ENCODE data around the gene HIF3A. TPM values are rescaled to one million over a fixed set of nuclear protein-coding genes. Genes with fewer than 3 reads are reported as not detected.
A peak's percentile ranks its signal among the peaks of the same experiment; 100 is the strongest.

The HIF3A gene
- total RNA-seq, 5 donors from 2014 or later (not counting 1 experiment from before 2014, with no cell fraction given): 0.13 to 0.76 (median 0.26) TPM; not detected in 2

- no peak overlapping the region for H3K4me3 Mint-ChIP-seq
- WGBS (ENCODE audit: insufficient coverage): 100% methylated on average over 2 of the region's 6 CpGs
- H3K4me3 ChIP-seq (ENCODE audit: control insufficient read depth in 1 of 2, extremely low read depth in 1 of 2, low read length in 1 of 2): no peak overlapping the region
- H3K36me3 Mint-ChIP-seq: no peaks in the 10 kb centered on the region
- peaks cover 4% of the 10 kb centered on the region in 2 donors for H3K27me3 Mint-ChIP-seq
- ChIA-PET CTCF (no interaction called here), POLR2A (no interaction called here)
- no peak overlapping the region for H3K27ac Mint-ChIP-seq
- DNase-seq (no peak), ATAC-seq (replicated peaks in 1 of 4) (no peak)
- H3K9me3 Mint-ChIP-seq: peaks cover 4 to 10% (median 5%) of the 10 kb centered on the region in 3 donors
- H3K4me1 ChIP-seq (ENCODE audit: control insufficient read depth in 1 of 2, extremely low read depth in 1 of 2, insufficient read depth in 2 of 2, low read length in 2 of 2): no peaks in the 10 kb centered on the region
- no peaks in the 10 kb centered on the region for H3K36me3 ChIP-seq (ENCODE audit: control insufficient read depth in 2 of 2, extremely low read depth in 1 of 2, insufficient read depth in 1 of 2, low read length in 1 of 2)
- H3K27me3 ChIP-seq (replicated peaks in 1 of 2; ENCODE audit: control insufficient read depth in 2 of 2, extremely low read depth in 1 of 2, insufficient read depth in 2 of 2, low read length in 1 of 2): peaks cover 0 to 22% of the 10 kb centered on the region in 2 experiments
- no peaks in the 10 kb centered on the region for H3K4me1 Mint-ChIP-seq
- H3K9me3 ChIP-seq: peaks cover 2% of the 10 kb centered on the region
- H3K27ac ChIP-seq (ENCODE audit: low read length): no peak overlapping the region
Observed at GRCh38 chr19:46288896-46289588, 7.8 kb upstream of the HIF3A start.

GRCh38 chr19:46289724-46290619 is 6.9 kb upstream of the HIF3A start:
- Mint-ChIP-seq H3K4me3 (no peak overlapping the region), H3K27me3 (peaks cover 10 to 13% of the 10 kb centered on the region in 2 donors), H3K36me3 (no peaks in the 10 kb centered on the region), H3K9me3 (peaks cover 4 to 10% (median 5%) of the 10 kb centered on the region in 3 donors), H3K4me1 (no peaks in the 10 kb centered on the region), H3K27ac (no peak overlapping the region)
- ATAC-seq (replicated peaks in 1 of 4) (no peak), DNase-seq (no peak)
- Histone ChIP-seq H3K9me3 (peaks cover 2% of the 10 kb centered on the region), H3K4me1 (ENCODE audit: control insufficient read depth in 1 of 2, extremely low read depth in 1 of 2, insufficient read depth in 2 of 2, low read length in 2 of 2) (no peaks in the 10 kb centered on the region), H3K4me3 (ENCODE audit: control insufficient read depth in 1 of 2, extremely low read depth in 1 of 2, low read length in 1 of 2) (no peak overlapping the region), H3K27ac (ENCODE audit: low read length) (no peak overlapping the region), H3K36me3 (ENCODE audit: control insufficient read depth in 2 of 2, extremely low read depth in 1 of 2, insufficient read depth in 1 of 2, low read length in 1 of 2) (no peaks in the 10 kb centered on the region), H3K27me3 (replicated peaks in 1 of 2; ENCODE audit: control insufficient read depth in 2 of 2, extremely low read depth in 1 of 2, insufficient read depth in 2 of 2, low read length in 1 of 2) (peaks cover 0 to 25% of the 10 kb centered on the region in 2 experiments)
- ChIA-PET CTCF (no interaction called here), POLR2A (no interaction called here)
- WGBS (ENCODE audit: insufficient coverage): 78% methylated on average over 3 of the region's 4 CpGs

GRCh38 chr19:46291829-46292228 is 5.0 kb upstream of the HIF3A start:
- Mint-ChIP-seq H3K27ac (no peak overlapping the region), H3K4me3 (no peak overlapping the region), H3K36me3 (no peaks in the 10 kb centered on the region), H3K9me3 (peaks cover 4 to 10% (median 5%) of the 10 kb centered on the region in 3 donors), H3K4me1 (peaks cover 0 to 8% (median 2%) of the 10 kb centered on the region in 3 donors), H3K27me3 (peaks cover 25 to 31% of the 10 kb centered on the region in 2 donors)
- no peak overlapping the region for H3K4me3 ChIP-seq (ENCODE audit: control insufficient read depth in 1 of 2, extremely low read depth in 1 of 2, low read length in 1 of 2)
- H3K9me3 ChIP-seq: peaks cover 2% of the 10 kb centered on the region
- POLR2A ChIA-PET: interaction anchor here in 1 of 2 donors (0.7 kb wide), 1 partner anchor 1495 kb away, joined by 7 read pairs; no protein-coding TSS in a partner anchor
- H3K27me3 ChIP-seq (replicated peaks in 1 of 2; ENCODE audit: control insufficient read depth in 2 of 2, extremely low read depth in 1 of 2, insufficient read depth in 2 of 2, low read length in 1 of 2): peaks cover 0 to 43% of the 10 kb centered on the region in 2 experiments
- no peak overlapping the region for H3K27ac ChIP-seq (ENCODE audit: low read length)
- ATAC-seq (replicated peaks in 1 of 4) (no peak), DNase-seq (no peak)
- no peaks in the 10 kb centered on the region for H3K36me3 ChIP-seq (ENCODE audit: control insufficient read depth in 2 of 2, extremely low read depth in 1 of 2, insufficient read depth in 1 of 2, low read length in 1 of 2)
- CTCF ChIA-PET: no interaction called here
- H3K4me1 ChIP-seq (ENCODE audit: control insufficient read depth in 1 of 2, extremely low read depth in 1 of 2, insufficient read depth in 2 of 2, low read length in 2 of 2): peaks cover 0 to 4% of the 10 kb centered on the region in 2 experiments

GRCh38 chr19:46294494-46294893 is 2.3 kb upstream of the HIF3A start:
- ChIA-PET POLR2A (no interaction called here), CTCF (no interaction called here)
- H3K36me3 Mint-ChIP-seq: no peaks in the 10 kb centered on the region
- H3K36me3 ChIP-seq (ENCODE audit: control insufficient read depth in 2 of 2, extremely low read depth in 1 of 2, insufficient read depth in 1 of 2, low read length in 1 of 2): no peaks in the 10 kb centered on the region
- H3K4me1 ChIP-seq (ENCODE audit: control insufficient read depth in 1 of 2, extremely low read depth in 1 of 2, insufficient read depth in 2 of 2, low read length in 2 of 2): peaks cover 0 to 8% of the 10 kb centered on the region in 2 experiments
- peaks cover 4 to 8% (median 5%) of the 10 kb centered on the region in 3 donors for H3K9me3 Mint-ChIP-seq
- H3K4me3 Mint-ChIP-seq: no peak overlapping the region
- peaks cover 0 to 62% of the 10 kb centered on the region in 2 experiments for H3K27me3 ChIP-seq (replicated peaks in 1 of 2; ENCODE audit: control insufficient read depth in 2 of 2, extremely low read depth in 1 of 2, insufficient read depth in 2 of 2, low read length in 1 of 2)
- no peak overlapping the region for H3K27ac ChIP-seq (ENCODE audit: low read length)
- 100% methylated on average over 1 of the region's 6 CpGs for WGBS (ENCODE audit: insufficient coverage)
- peaks cover 26 to 33% of the 10 kb centered on the region in 2 donors for H3K27me3 Mint-ChIP-seq
- peaks cover under 1% of the 10 kb centered on the region for H3K9me3 ChIP-seq
- DNase-seq: no peak
- no peak overlapping the region for H3K4me3 ChIP-seq (ENCODE audit: control insufficient read depth in 1 of 2, extremely low read depth in 1 of 2, low read length in 1 of 2)
- ATAC-seq (replicated peaks in 1 of 4): no peak
- peaks cover 0 to 8% (median 2%) of the 10 kb centered on the region in 3 donors for H3K4me1 Mint-ChIP-seq
- H3K27ac Mint-ChIP-seq: no peak overlapping the region

GRCh38 chr19:46295401-46296201 is 1.2 kb upstream of the HIF3A start:
- Histone ChIP-seq H3K27ac (ENCODE audit: low read length) (no peak overlapping the region), H3K9me3 (no peaks in the 10 kb centered on the region), H3K4me1 (ENCODE audit: control insufficient read depth in 1 of 2, extremely low read depth in 1 of 2, insufficient read depth in 2 of 2, low read length in 2 of 2) (peaks cover 0 to 8% of the 10 kb centered on the region in 2 experiments), H3K4me3 (ENCODE audit: control insufficient read depth in 1 of 2, extremely low read depth in 1 of 2, low read length in 1 of 2) (no peak overlapping the region), H3K27me3 (replicated peaks in 1 of 2; ENCODE audit: control insufficient read depth in 2 of 2, extremely low read depth in 1 of 2, insufficient read depth in 2 of 2, low read length in 1 of 2) (peaks cover 0 to 59% of the 10 kb centered on the region in 2 experiments), H3K36me3 (ENCODE audit: control insufficient read depth in 2 of 2, extremely low read depth in 1 of 2, insufficient read depth in 1 of 2, low read length in 1 of 2) (no peaks in the 10 kb centered on the region)
- no peak overlapping the region for H3K27ac Mint-ChIP-seq
- peaks cover 30 to 33% of the 10 kb centered on the region in 2 donors for H3K27me3 Mint-ChIP-seq
- ATAC-seq (replicated peaks in 1 of 4) (no peak), DNase-seq (no peak)
- POLR2A ChIA-PET: interaction anchor here in 1 of 2 donors (0.8 kb wide), 1 partner anchor 140 kb away, joined by 5 read pairs; no protein-coding TSS in a partner anchor
- no peaks in the 10 kb centered on the region for H3K36me3 Mint-ChIP-seq
- CTCF ChIA-PET: interaction anchor here in 1 of 2 donors (0.5 kb wide), 1 partner anchor 427 kb away, joined by 7 read pairs; no protein-coding TSS in a partner anchor
- H3K9me3 Mint-ChIP-seq: no peaks in the 10 kb centered on the region
- peak overlapping the region in 1 of 3 donors; percentile 6 for H3K4me3 Mint-ChIP-seq
- 63% methylated on average over 2 of the region's 5 CpGs for WGBS (ENCODE audit: insufficient coverage)
- H3K4me1 Mint-ChIP-seq: peaks cover 0 to 8% (median 2%) of the 10 kb centered on the region in 3 donors

- no peak overlapping the region for H3K27ac ChIP-seq (ENCODE audit: low read length)
- ATAC-seq (replicated peaks in 1 of 4) (no peak), DNase-seq (no peak)
- POLR2A ChIA-PET: interaction anchor here in 1 of 2 donors (0.8 kb wide), 1 partner anchor 139 kb away, joined by 5 read pairs; no protein-coding TSS in a partner anchor
- peak overlapping the region in 1 of 3 donors; percentile 6 for H3K4me3 Mint-ChIP-seq
- peaks cover 0 to 62% of the 10 kb centered on the region in 2 experiments for H3K27me3 ChIP-seq (replicated peaks in 1 of 2; ENCODE audit: control insufficient read depth in 2 of 2, extremely low read depth in 1 of 2, insufficient read depth in 2 of 2, low read length in 1 of 2)
- no peaks in the 10 kb centered on the region for H3K9me3 Mint-ChIP-seq
- peaks cover 0 to 8% of the 10 kb centered on the region in 2 experiments for H3K4me1 ChIP-seq (ENCODE audit: control insufficient read depth in 1 of 2, extremely low read depth in 1 of 2, insufficient read depth in 2 of 2, low read length in 2 of 2)
- H3K36me3 ChIP-seq (ENCODE audit: control insufficient read depth in 2 of 2, extremely low read depth in 1 of 2, insufficient read depth in 1 of 2, low read length in 1 of 2): no peaks in the 10 kb centered on the region
- no peaks in the 10 kb centered on the region for H3K36me3 Mint-ChIP-seq
- H3K4me3 ChIP-seq (ENCODE audit: control insufficient read depth in 1 of 2, extremely low read depth in 1 of 2, low read length in 1 of 2): no peak overlapping the region
- WGBS (ENCODE audit: insufficient coverage): 100% methylated on average over 1 of the region's 3 CpGs
- peaks cover 30 to 33% of the 10 kb centered on the region in 2 donors for H3K27me3 Mint-ChIP-seq
- peaks cover 0 to 8% (median 2%) of the 10 kb centered on the region in 3 donors for H3K4me1 Mint-ChIP-seq
- no peaks in the 10 kb centered on the region for H3K9me3 ChIP-seq
- CTCF ChIA-PET: interaction anchor here in 1 of 2 donors (0.5 kb wide), 1 partner anchor 428 kb away, joined by 7 read pairs; no protein-coding TSS in a partner anchor
- H3K27ac Mint-ChIP-seq: no peak overlapping the region
Observed at GRCh38 chr19:46296202-46296480, 701 bp upstream of the HIF3A start.

All from T-cell (primary cell).